SU-DHL-6 (cell line): ENCODE data around the gene IDH2.

ENCODE experiments used
- H2AFZ ChIP-seq: fragments of 200-600 bp; sonication (generic); 2 replicates; pipeline ENCODE4 v1.6.1; 2014; ENCODE audit warnings: low read depth, mild to moderate bottlenecking, moderate library complexity, mixed read lengths, antibody characterized with exemption, low read length; ENCODE audit not compliant: severe bottlenecking
- H3F3A ChIP-seq: fragments of 200-600 bp; shearing (Covaris generic); 2 replicates; pipeline ENCODE4 v1.6.0; 2016; ENCODE audit warnings: antibody characterized with exemption, mild to moderate bottlenecking; ENCODE audit not compliant: insufficient read depth
- H3K27ac ChIP-seq: fragments of 200-600 bp; sonication (generic); 2 replicates; pipeline ENCODE4 v1.5.1; 2016; ENCODE audit warnings: low read depth, mild to moderate bottlenecking, low read length, moderate library complexity, mixed read lengths
- H3K27me3 ChIP-seq: fragments of 200-600 bp; sonication (generic), shearing (Covaris generic); 2 replicates; pipeline ENCODE4 v1.6.0; 2014; ENCODE audit warnings: mild to moderate bottlenecking, low read length
- H3K36me3 ChIP-seq: fragments of 200-600 bp; sonication (generic); 2 replicates; pipeline ENCODE4 v1.6.1; 2014; ENCODE audit warnings: mild to moderate bottlenecking, low read length, mixed read lengths
- H3K4me2 ChIP-seq: fragments of 300-600, 200-600 bp; shearing (Covaris generic), sonication (generic); 2 replicates; pipeline ENCODE4 v1.6.0; 2014; ENCODE audit warnings: low read length, low read depth, mild to moderate bottlenecking; ENCODE audit not compliant: poor library complexity, severe bottlenecking
- H3K4me3 ChIP-seq: fragments of 200-600 bp; sonication (generic); 2 replicates; pipeline ENCODE4 v1.5.1; 2014; ENCODE audit warnings: antibody characterized with exemption, low read length, mild to moderate bottlenecking, mixed read lengths; ENCODE audit not compliant: insufficient read depth, poor library complexity, severe bottlenecking
- H3K79me2 ChIP-seq: fragments of 200-600 bp; sonication (generic); 2 replicates; pipeline ENCODE4 v1.6.1; 2014; ENCODE audit warnings: mild to moderate bottlenecking, low read length, moderate library complexity; ENCODE audit not compliant: insufficient read depth
- H3K9ac ChIP-seq: fragments of 200-600 bp; sonication (generic); 2 replicates; pipeline ENCODE4 v1.7.0; 2014; ENCODE audit warnings: mild to moderate bottlenecking, low read length
- H3K9me2 ChIP-seq: fragments of 200-600 bp; sonication (generic); replicated peaks from 2 replicates; pipeline ENCODE4 v1.6.1; 2014; ENCODE audit warnings: low read length; ENCODE audit not compliant: insufficient read depth
- H3K9me3 ChIP-seq: fragments of 200-600 bp; sonication (generic); 2 replicates; pipeline ENCODE4 v1.6.1; 2014; ENCODE audit warnings: low read length, mixed read lengths; ENCODE audit not compliant: insufficient read depth
- H4K20me1 ChIP-seq: fragments of 200-600 bp; sonication (generic); 2 replicates; pipeline ENCODE4 v1.6.1; 2014; ENCODE audit warnings: low read depth, mild to moderate bottlenecking, antibody characterized with exemption, low read length, moderate library complexity, mixed read lengths
- EZH2phosphoT487 ChIP-seq: fragments of 200-600 bp; sonication (generic), shearing (Covaris generic); conservative IDR thresholded peaks from 2 replicates; pipeline ENCODE4 v1.6.1; 2018; ENCODE audit warnings: mild to moderate bottlenecking, antibody characterized with exemption, low read length, moderate library complexity, mixed read lengths
- TF ChIP-seq, protein P1 (sequence below): fragments of 200-600 bp; sonication (generic); IDR thresholded peaks from one replicate; pipeline ENCODE4 v1.5.1; 2017; ENCODE audit warnings: antibody characterized with exemption, mild to moderate bottlenecking, low read length, moderate library complexity; ENCODE audit not compliant: insufficient read depth, poor library complexity, severe bottlenecking

The IDH2 gene

DNA sequence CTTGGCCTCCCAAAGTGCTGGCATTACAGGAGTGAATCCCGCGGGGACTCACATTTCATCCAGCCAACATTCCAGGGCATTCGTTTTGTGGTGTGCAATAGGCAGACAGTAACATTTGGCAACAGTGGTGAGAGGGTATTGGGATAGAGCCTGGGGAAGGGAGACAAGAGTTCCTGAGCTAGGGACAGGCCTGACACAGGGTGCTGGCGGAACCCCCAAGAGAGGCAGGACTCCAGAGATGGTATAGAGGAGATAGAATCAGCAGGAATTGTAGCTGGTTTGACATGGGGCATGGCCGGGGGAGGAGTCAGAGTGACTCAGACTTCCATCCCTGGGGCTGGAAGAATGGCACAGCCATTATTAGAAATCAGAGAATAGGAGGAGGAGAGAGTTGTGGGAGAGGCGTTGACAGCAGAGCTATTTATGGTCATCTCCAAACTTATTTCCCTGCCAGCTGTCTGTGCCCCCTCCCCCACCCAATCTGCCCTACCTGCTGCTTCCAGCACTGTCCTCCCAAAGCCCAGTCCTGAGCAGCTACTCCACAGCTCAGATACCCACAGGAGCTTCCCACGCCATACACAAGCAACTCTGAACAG, 4.4 kb upstream of the IDH2 start:
- no peaks in the 10 kb centered on the region for H3K9me2 ChIP-seq
- no peak overlapping the region for H3K4me2 ChIP-seq
- H3K9ac ChIP-seq, result no peak overlapping the region
- H3K27ac ChIP-seq, result no peak overlapping the region
- H3K36me3 ChIP-seq, result no peaks in the 10 kb centered on the region
- no peaks in the 10 kb centered on the region for H3K27me3 ChIP-seq
- H3K9me3 ChIP-seq, result no peaks in the 10 kb centered on the region
- H2AFZ ChIP-seq, result no peak overlapping the region
- TF ChIP-seq EZH2phosphoT487, result no peak
- H3K4me3 ChIP-seq, result no peak overlapping the region
- H3F3A ChIP-seq, result no peaks in the 10 kb centered on the region
- no peaks in the 10 kb centered on the region for H4K20me1 ChIP-seq
- H3K79me2 ChIP-seq, result no peaks in the 10 kb centered on the region

DNA sequence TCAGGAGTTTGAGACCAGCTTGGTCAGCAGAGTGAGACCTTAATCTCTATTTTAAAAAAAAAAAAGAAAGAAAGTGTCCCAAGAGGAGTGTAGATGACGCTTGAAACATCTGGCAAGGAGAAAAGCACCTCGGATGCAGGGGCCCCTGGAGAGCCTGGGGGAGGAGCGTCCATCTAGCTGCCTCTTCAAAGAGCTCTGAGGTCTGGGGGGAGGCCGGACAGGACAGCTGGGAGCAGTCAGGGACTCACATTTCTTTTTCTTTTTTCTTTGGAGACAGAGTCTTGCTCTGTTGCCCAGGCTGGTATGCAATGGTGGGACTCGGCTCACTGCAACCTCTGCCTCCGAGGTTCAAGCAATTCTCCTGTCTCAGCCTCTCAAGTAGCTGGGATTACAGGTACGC, 3.3 kb upstream of the IDH2 start:
- Histone ChIP-seq H3K27me3 (no peaks in the 10 kb centered on the region), H3F3A (0 out of 2 replicates have a peak, but pooled peaks cover 3% of the 10 kb centered on the region), H2AFZ (no peak overlapping the region), H3K9ac (no peak overlapping the region), H4K20me1 (no peaks in the 10 kb centered on the region), H3K79me2 (no peaks in the 10 kb centered on the region), H3K9me3 (no peaks in the 10 kb centered on the region), H3K9me2 (no peaks in the 10 kb centered on the region), H3K4me2 (no peak overlapping the region), H3K27ac (no peak overlapping the region), H3K4me3 (no peak overlapping the region), H3K36me3 (no peaks in the 10 kb centered on the region)
- TF ChIP-seq, protein P1, sequence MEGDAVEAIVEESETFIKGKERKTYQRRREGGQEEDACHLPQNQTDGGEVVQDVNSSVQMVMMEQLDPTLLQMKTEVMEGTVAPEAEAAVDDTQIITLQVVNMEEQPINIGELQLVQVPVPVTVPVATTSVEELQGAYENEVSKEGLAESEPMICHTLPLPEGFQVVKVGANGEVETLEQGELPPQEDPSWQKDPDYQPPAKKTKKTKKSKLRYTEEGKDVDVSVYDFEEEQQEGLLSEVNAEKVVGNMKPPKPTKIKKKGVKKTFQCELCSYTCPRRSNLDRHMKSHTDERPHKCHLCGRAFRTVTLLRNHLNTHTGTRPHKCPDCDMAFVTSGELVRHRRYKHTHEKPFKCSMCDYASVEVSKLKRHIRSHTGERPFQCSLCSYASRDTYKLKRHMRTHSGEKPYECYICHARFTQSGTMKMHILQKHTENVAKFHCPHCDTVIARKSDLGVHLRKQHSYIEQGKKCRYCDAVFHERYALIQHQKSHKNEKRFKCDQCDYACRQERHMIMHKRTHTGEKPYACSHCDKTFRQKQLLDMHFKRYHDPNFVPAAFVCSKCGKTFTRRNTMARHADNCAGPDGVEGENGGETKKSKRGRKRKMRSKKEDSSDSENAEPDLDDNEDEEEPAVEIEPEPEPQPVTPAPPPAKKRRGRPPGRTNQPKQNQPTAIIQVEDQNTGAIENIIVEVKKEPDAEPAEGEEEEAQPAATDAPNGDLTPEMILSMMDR, result no peak
- TF ChIP-seq EZH2phosphoT487, result no peak

DNA sequence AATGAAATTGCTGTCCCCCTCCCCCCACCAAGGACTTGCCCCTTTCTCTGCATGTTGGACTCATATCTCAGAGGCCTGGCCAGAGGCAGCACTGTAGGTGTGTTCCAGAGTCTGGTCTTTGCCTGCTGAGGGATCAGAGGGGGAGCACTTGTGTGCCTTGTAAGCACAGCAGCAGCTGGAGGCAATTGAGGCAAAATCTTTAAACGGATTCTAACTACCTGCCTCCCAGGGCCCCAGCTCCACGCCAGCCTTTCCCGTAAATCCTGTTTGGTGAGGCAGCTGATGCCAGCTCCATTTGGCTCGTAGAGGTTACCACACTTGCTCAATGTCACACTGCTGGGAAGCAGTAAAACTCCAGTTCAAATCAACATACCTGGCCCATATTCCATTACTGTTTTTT, 2.3 kb upstream of the IDH2 start:
- Histone ChIP-seq H3K9me2 (no peaks in the 10 kb centered on the region), H3K36me3 (no peaks in the 10 kb centered on the region), H3K27ac (no peak overlapping the region), H3F3A (peaks cover 7% of the 10 kb centered on the region), H3K9ac (no peak overlapping the region), H3K79me2 (no peaks in the 10 kb centered on the region), H3K4me2 (no peak overlapping the region), H4K20me1 (no peaks in the 10 kb centered on the region), H3K4me3 (no peak overlapping the region), H2AFZ (no peak overlapping the region), H3K9me3 (no peaks in the 10 kb centered on the region), H3K27me3 (no peaks in the 10 kb centered on the region)
- TF ChIP-seq EZH2phosphoT487, result no peak
- TF ChIP-seq, protein P1, result no peak

DNA sequence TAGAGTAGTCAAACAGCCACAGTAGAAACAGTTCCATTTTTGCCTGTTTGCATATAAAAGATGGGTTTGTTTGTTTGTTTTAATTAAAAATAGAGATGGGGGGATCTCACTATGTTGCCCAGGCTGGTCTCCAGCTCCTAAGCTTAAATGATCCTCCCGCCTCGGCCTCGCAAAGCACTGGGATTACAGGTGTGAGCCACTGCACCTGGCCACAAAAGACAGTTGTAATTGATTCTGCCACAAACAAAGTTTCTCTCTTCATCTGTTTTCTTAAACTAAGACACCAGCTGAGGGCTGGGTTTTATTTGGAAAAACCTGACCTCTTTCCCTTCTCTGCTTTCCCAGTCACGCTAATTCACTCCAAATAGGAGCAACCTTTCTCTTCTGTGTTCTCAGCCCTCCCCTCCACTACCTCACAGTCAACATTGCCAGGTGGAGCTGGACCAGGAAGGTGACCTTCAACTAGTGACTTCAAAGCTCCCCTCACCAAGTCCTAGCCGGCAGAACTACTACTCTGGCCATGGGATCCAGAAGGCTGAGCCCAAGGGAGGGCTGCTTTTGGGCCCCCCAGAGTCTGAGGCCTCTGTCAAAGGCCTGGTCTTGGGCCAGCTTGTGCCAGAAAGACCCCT, 1.5 kb upstream of the IDH2 start:
- H3F3A ChIP-seq, result peaks cover 7% of the 10 kb centered on the region
- no peaks in the 10 kb centered on the region for H3K9me2 ChIP-seq
- H3K27me3 ChIP-seq, result no peaks in the 10 kb centered on the region
- H3K79me2 ChIP-seq, result no peaks in the 10 kb centered on the region
- H3K36me3 ChIP-seq, result no peaks in the 10 kb centered on the region
- H3K4me3 ChIP-seq, result no peak overlapping the region
- no peak overlapping the region for H2AFZ ChIP-seq
- no peak overlapping the region for H3K27ac ChIP-seq
- H3K4me2 ChIP-seq, result no peak overlapping the region
- H3K9ac ChIP-seq, result no peak overlapping the region
- H3K9me3 ChIP-seq, result no peaks in the 10 kb centered on the region
- H4K20me1 ChIP-seq, result no peaks in the 10 kb centered on the region
- no peak for TF ChIP-seq EZH2phosphoT487
- TF ChIP-seq, protein P1, result no peak
